Bronchial epithelial cell (primary cell): Measurements from ENCODE around the gene RHCE. TPM values are rescaled to one million over a fixed set of nuclear protein-coding genes. Genes with fewer than 3 reads are reported as not detected.
"Not testable (repeated sequence)": the region's sequence is repeated elsewhere in the genome, so short reads cannot be mapped to it uniquely, and the experiment has no call there.

Experiments used
- DNase-seq: peaks from one replicate; pipeline ENCODE4 v3.0.0-alpha.2; 2010; ENCODE audit warnings: low read depth
- FAIRE-seq: peaks from 2 replicates; lab custom pipeline; 2011; peaks lifted over from hg19 to GRCh38; lab: Jason Lieb, UNC
- H3K27me3 ChIP-seq: 2 replicates; pipeline ENCODE4 v1.5.1; 2011; ENCODE audit warnings: low read length; ENCODE audit not compliant: control insufficient read depth, insufficient read depth
- H3K36me3 ChIP-seq: 2 replicates; pipeline ENCODE4 v1.5.1; 2011; ENCODE audit warnings: low read length; ENCODE audit not compliant: control insufficient read depth, insufficient read depth
- H3K4me3 ChIP-seq: 2 replicates; pipeline ENCODE4 v1.5.1; 2011; ENCODE audit warnings: mild to moderate bottlenecking, low read depth, low read length, control low read depth
- total RNA-seq: library from RNA; depleted of rRNA; stranded (reverse); fragments of >200 nt; gene quantifications from 2 replicates; pipeline ENCODE4 v1.2.1, GENCODE V29; 2014
- TF ChIP-seq, protein P1 (sequence below): IDR thresholded peaks from 2 replicates; pipeline ENCODE4 v1.5.1; 2011; ENCODE audit warnings: mild to moderate bottlenecking, moderate library complexity, low read length, control low read depth, inconsistent platforms; ENCODE audit not compliant: insufficient read depth, severe bottlenecking

The RHCE gene
- 2.0 and 3.7 TPM in 2 replicates for total RNA-seq

DNA sequence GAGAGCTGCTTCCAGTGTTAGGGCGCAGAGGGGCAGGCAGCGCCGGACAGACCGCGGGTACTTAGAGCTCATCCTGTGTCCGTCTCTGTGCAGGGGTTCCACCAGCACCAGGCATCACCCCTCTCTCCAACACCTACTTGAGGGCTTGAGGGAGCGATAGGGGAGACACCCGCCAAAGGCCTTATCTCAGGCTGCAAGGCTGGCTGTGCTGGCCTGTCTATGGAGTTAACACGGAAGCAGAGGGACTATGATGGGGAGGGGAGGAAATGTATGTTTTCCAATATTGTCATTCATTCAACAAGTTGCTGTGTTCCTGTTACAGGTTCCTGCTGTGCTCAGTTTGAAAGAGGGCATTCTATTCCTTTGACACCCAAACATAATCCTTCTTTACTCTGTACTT, at the start of gene RHCE:
RHCE (minus strand) TSS at position 111 of the 400 bp plus-strand sequence; CDS start at position 72, 39 bp downstream.
- not testable (repeated sequence) for H3K4me3 ChIP-seq, H3K36me3 ChIP-seq, H3K27me3 ChIP-seq, DNase-seq
- FAIRE-seq = peak; percentile 73

DNA sequence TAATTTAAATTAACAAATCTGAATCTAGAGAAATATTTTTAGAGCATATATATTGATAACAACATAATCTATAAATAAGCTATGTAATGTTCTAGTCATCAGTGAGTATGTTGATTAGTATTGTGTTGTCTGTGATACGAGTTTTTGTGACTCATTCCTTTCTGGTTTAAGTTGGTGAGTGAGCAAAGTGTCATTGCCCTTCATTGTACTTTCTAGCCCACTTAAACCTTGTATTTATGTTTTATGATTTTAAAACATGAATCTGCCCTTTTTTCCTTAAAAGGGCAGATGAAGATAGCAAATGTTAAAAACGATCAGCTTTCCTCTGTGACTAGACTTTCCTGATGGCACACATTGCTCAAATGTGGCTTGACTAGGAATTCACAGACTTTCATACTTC, 48.6 kb upstream of the RHCE start:
- TF ChIP-seq, protein P1, sequence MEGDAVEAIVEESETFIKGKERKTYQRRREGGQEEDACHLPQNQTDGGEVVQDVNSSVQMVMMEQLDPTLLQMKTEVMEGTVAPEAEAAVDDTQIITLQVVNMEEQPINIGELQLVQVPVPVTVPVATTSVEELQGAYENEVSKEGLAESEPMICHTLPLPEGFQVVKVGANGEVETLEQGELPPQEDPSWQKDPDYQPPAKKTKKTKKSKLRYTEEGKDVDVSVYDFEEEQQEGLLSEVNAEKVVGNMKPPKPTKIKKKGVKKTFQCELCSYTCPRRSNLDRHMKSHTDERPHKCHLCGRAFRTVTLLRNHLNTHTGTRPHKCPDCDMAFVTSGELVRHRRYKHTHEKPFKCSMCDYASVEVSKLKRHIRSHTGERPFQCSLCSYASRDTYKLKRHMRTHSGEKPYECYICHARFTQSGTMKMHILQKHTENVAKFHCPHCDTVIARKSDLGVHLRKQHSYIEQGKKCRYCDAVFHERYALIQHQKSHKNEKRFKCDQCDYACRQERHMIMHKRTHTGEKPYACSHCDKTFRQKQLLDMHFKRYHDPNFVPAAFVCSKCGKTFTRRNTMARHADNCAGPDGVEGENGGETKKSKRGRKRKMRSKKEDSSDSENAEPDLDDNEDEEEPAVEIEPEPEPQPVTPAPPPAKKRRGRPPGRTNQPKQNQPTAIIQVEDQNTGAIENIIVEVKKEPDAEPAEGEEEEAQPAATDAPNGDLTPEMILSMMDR = no peak
- no peak overlapping the region for H3K4me3 ChIP-seq
- FAIRE-seq = no peak
- peak; percentile 80 for DNase-seq
- no peaks in the 10 kb centered on the region for H3K27me3 ChIP-seq
- H3K36me3 ChIP-seq = peaks cover 2% of the 10 kb centered on the region

DNA sequence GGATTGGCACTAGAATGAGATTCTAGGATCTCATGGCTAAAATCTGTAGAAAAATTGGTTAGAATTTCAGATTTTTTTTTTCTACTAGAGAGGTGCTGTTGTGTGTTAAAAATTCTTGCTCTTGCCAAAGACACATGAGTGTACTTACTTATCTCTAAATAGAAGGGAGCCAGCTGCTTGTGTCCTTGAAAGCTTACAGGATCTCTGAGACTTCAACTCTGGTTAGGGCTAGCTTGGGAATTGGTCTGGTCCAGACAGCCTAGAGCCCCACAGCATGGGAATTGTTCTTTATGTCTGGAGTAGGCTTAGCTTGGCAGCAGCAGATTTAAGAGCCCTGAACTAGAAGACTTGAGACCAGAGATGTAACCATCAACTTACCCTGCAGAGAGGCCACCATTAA, 47.4 kb upstream of the RHCE start:
- no peak overlapping the region for H3K4me3 ChIP-seq
- TF ChIP-seq, protein P1 = no peak
- no peaks in the 10 kb centered on the region for H3K27me3 ChIP-seq
- peaks cover 2% of the 10 kb centered on the region for H3K36me3 ChIP-seq
- FAIRE-seq = no peak
- DNase-seq = no peak

DNA sequence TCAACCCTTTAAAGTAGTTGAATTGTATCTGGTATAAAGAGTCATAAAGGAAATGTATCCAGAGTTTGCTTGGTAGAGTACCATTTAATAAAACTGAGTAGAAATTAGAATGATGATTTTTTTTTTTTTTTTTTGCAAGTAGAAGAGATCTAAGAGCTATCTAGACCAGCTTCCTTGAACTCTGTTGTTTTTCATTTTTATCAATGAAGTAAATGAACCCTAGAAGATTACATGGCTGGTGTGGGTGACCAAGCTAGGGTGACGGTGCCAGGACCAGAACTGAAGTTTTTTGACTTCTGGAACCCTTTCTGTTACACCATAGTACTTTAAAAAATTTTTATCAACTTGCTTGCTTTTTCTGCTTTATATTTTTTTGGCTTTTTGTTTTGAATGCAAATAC, 47.0 kb upstream of the RHCE start:
- FAIRE-seq = no peak
- Histone ChIP-seq H3K36me3 (peaks cover 2% of the 10 kb centered on the region), H3K27me3 (no peaks in the 10 kb centered on the region), H3K4me3 (no peak overlapping the region)
- TF ChIP-seq, protein P1 = no peak
- DNase-seq = no peak

DNA sequence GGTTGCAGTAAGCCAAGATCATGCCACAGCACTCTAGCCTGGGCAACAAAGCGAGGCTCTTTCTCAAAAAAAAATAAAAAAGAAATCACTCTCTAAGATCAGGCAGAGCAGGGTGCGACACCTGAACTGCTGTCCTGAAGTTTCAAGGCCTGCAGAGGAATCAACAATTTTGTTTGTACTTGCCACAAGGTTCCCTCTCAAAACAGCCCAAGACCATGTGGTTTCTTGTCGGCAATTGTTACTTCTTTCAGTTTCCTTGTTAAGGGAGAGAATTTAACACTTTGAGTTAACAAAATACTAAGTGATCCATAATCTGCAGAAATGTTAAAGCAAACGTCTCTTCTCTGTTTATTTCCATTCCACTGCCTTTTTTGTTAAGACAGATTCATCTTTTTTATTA, 46.6 kb upstream of the RHCE start:
- H3K4me3 ChIP-seq = no peak overlapping the region
- FAIRE-seq (no peak), DNase-seq (no peak)
- no peaks in the 10 kb centered on the region for H3K27me3 ChIP-seq
- H3K36me3 ChIP-seq = peaks cover 2% of the 10 kb centered on the region
- TF ChIP-seq, protein P1 = no peak

DNA sequence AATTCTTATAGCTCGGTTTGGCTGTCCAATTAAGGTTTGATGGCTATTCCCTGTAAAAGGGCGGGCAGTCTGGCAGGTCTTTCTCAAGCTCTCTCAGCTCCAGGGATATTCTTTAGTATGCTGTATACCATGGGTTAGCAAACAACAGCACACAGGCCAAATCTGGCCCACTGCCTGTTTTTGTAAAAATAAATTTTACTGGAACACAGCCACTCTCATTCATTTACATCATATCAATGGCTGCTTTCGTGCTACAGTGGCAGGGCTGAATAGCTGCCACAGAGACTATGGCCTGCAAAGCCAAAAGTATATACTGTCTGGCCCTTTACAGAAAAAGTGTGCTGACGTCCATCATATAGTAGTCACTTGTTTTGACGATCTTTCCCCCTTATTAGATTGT, 42.1 kb upstream of the RHCE start:
- no peak for FAIRE-seq
- Histone ChIP-seq H3K4me3 (no peak overlapping the region), H3K36me3 (peaks cover 5% of the 10 kb centered on the region), H3K27me3 (no peaks in the 10 kb centered on the region)
- TF ChIP-seq, protein P1 = no peak
- DNase-seq = no peak
